Urothelium cell line (cell line): ENCODE results near the gene DAAM2.
A peak's percentile ranks its signal among the peaks of the same experiment; 100 is the strongest.

Experiments used
- DNase-seq: peaks from one replicate; pipeline ENCODE4 v3.0.0; 2011; ENCODE audit warnings: low spot score, mixed read lengths
- FAIRE-seq: peaks from 2 replicates; lab custom pipeline; 2011; peaks lifted over from hg19 to GRCh38; lab: Jason Lieb, UNC

DAAM2 gene

GRCh38 chr6:39843305-39844020 lies 51.3 kb downstream of the DAAM2 start:
- no peak for FAIRE-seq

GRCh38 chr6:39844866-39845265 lies 52.7 kb downstream of the DAAM2 start:
- DNase-seq (no peak), FAIRE-seq (no peak)

More at GRCh38 chr6:39843305-39844020, 51.3 kb downstream of the DAAM2 start:
- no peak for DNase-seq

GRCh38 chr6:39847221-39847620 lies 55.0 kb downstream of the DAAM2 start:
- no peak for DNase-seq
- no peak for FAIRE-seq

- FAIRE-seq (no peak), DNase-seq (no peak)
Measured at GRCh38 chr6:39848171-39848570, 56.0 kb downstream of the DAAM2 start.

- FAIRE-seq (no peak), DNase-seq (no peak)
Measured at GRCh38 chr6:39849228-39849627, 57.1 kb downstream of the DAAM2 start.

- DNase-seq (no peak), FAIRE-seq (no peak)
Measured at GRCh38 chr6:39849764-39850163, 57.6 kb downstream of the DAAM2 start.

- DNase-seq (no peak), FAIRE-seq (no peak)
Measured at GRCh38 chr6:39850736-39851297, 58.6 kb downstream of the DAAM2 start.

GRCh38 chr6:39851331-39851730 lies 59.2 kb downstream of the DAAM2 start:
- FAIRE-seq (no peak), DNase-seq (no peak)

GRCh38 chr6:39852324-39852723 lies 60.1 kb downstream of the DAAM2 start:
- DNase-seq, result no peak
- no peak for FAIRE-seq

GRCh38 chr6:39853604-39854003 lies 61.4 kb downstream of the DAAM2 start:
- no peak for FAIRE-seq
- no peak for DNase-seq

- DNase-seq (no peak), FAIRE-seq (no peak)
Measured at GRCh38 chr6:39855356-39855995, 63.3 kb downstream of the DAAM2 start.

- DNase-seq (no peak), FAIRE-seq (no peak)
Measured at GRCh38 chr6:39859025-39859424, 66.8 kb downstream of the DAAM2 start.

GRCh38 chr6:39861663-39862062 lies 69.5 kb downstream of the DAAM2 start:
- no peak for DNase-seq

GRCh38 chr6:39865011-39865888 lies 73.1 kb downstream of the DAAM2 start:
- no peak for FAIRE-seq
- peak; percentile 82 for DNase-seq

More at GRCh38 chr6:39861663-39862062, 69.5 kb downstream of the DAAM2 start:
- FAIRE-seq, result no peak

GRCh38 chr6:39867592-39867991 lies 75.4 kb downstream of the DAAM2 start:
- FAIRE-seq, result no peak

GRCh38 chr6:39870950-39871349 lies 78.8 kb downstream of the DAAM2 start:
- DNase-seq (no peak), FAIRE-seq (no peak)

More at GRCh38 chr6:39867592-39867991, 75.4 kb downstream of the DAAM2 start:
- no peak for DNase-seq

GRCh38 chr6:39873439-39873838 lies 81.3 kb downstream of the DAAM2 start:
- FAIRE-seq (no peak), DNase-seq (no peak)

- DNase-seq (no peak), FAIRE-seq (no peak)
Measured at GRCh38 chr6:39876111-39876510, 83.9 kb downstream of the DAAM2 start.

GRCh38 chr6:39876826-39877225 lies 84.7 kb downstream of the DAAM2 start:
- no peak for FAIRE-seq
- no peak for DNase-seq

GRCh38 chr6:39879535-39879934 lies 87.4 kb downstream of the DAAM2 start:
- FAIRE-seq (no peak), DNase-seq (no peak)

GRCh38 chr6:39880594-39880993 lies 88.4 kb downstream of the DAAM2 start:
- FAIRE-seq (no peak), DNase-seq (no peak)
